HL-60 (cell line): ENCODE results near the gene ITGBL1.

Experiments
- CTCF ChIP-seq: IDR thresholded peaks from one replicate; pipeline ENCODE4 v1.5.1; 2011; ENCODE audit warnings: low read length, control low read depth, inconsistent platforms; ENCODE audit not compliant: insufficient read depth
- GABPA ChIP-seq: IDR thresholded peaks from 2 replicates; pipeline ENCODE4 v1.6.1; 2012; ENCODE audit warnings: low read depth

GRCh38 chr13:101618440-101619187 is 166.1 kb downstream of the ITGBL1 start:
- TF ChIP-seq CTCF (no peak), GABPA (no peak)
